Caco-2 (cell line): ENCODE measurements around the gene COQ5. TPM values are rescaled to one million over a fixed set of nuclear protein-coding genes. Genes with fewer than 3 reads are reported as not detected.

Experiments used
- BruUV-seq: library from RNA; stranded (reverse); fragments of 400-500 nt; replicated peaks from 2 replicates; lab custom pipeline; 2021; lab: Mats Ljungman, UMichigan
- CTCF ChIA-PET: fragments of 300-600 bp; sonication (Branson Sonifier 250); formaldehyde crosslinking; loops from one replicate; lab custom pipeline; 2022; ENCODE audit warnings: antibody characterized with exemption; lab: Charles Lee
- POLR2A ChIA-PET: fragments of 300-600 bp; sonication (Branson Sonifier 250); formaldehyde crosslinking; loops from one replicate; lab custom pipeline; 2022; ENCODE audit warnings: antibody characterized with exemption; lab: Charles Lee
- DNase-seq, 2 experiments: peaks; one replicate each; pipeline versions ENCODE4 v3.0.0 to v3.0.0-alpha.2; 2020 to 2022
- H3K27me3 ChIP-seq: replicated peaks from 2 replicates; pipeline ENCODE4 v1.6.0; 2011; ENCODE audit warnings: low read length; ENCODE audit not compliant: control insufficient read depth, insufficient read depth
- H3K36me3 ChIP-seq: 2 replicates; pipeline ENCODE4 v1.5.1; 2011; ENCODE audit warnings: low read length; ENCODE audit not compliant: control insufficient read depth, insufficient read depth
- H3K4me1 ChIP-seq: fragments of 250-450 bp; sonication (Bioruptor Pico); 2 replicates; pipeline ENCODE4 v1.5.1; 2020; ENCODE audit warnings: mild to moderate bottlenecking
- H3K4me3 ChIP-seq: 2 replicates; pipeline ENCODE4 v1.5.1; 2011; ENCODE audit warnings: low read depth, mild to moderate bottlenecking, control low read depth, low read length
- H3K9me3 ChIP-seq: fragments of 250-450 bp; sonication (Bioruptor Pico); 2 replicates; pipeline ENCODE4 v1.5.1; 2020; ENCODE audit warnings: mild to moderate bottlenecking, moderate library complexity
- H3K27ac Mint-ChIP-seq: one replicate; pipeline ENCODE4 v1.8.0; 2022; ENCODE audit warnings: mixed read lengths; ENCODE audit not compliant: unreplicated experiment
- H3K27me3 Mint-ChIP-seq: one replicate; pipeline ENCODE4 v1.8.0; 2022; ENCODE audit warnings: mixed read lengths; ENCODE audit not compliant: insufficient read depth, unreplicated experiment
- H3K36me3 Mint-ChIP-seq: one replicate; pipeline ENCODE4 v1.8.0; 2022; ENCODE audit warnings: mild to moderate bottlenecking, mixed read lengths; ENCODE audit not compliant: insufficient read depth, unreplicated experiment
- H3K4me1 Mint-ChIP-seq: one replicate; pipeline ENCODE4 v1.8.0; 2022; ENCODE audit warnings: low read depth, mixed read lengths; ENCODE audit not compliant: unreplicated experiment
- H3K4me3 Mint-ChIP-seq: one replicate; pipeline ENCODE4 v1.8.0; 2022; ENCODE audit warnings: mild to moderate bottlenecking, moderate library complexity, mixed read lengths; ENCODE audit not compliant: unreplicated experiment
- H3K9me3 Mint-ChIP-seq: one replicate; pipeline ENCODE4 v1.8.0; 2022; ENCODE audit warnings: mixed read lengths; ENCODE audit not compliant: unreplicated experiment
- intact Hi-C: fragments of 100-400 bp; cut with micrococcal nuclease; formaldehyde crosslinking; loops from one replicate; pipeline ENCODE4 v1.10.0; 2022; ENCODE audit not compliant: unreplicated experiment
- total RNA-seq: library from RNA; stranded (reverse); gene quantifications from 2 replicates; pipeline ENCODE4 v1.2.3, GENCODE V29; 2022
- TF ChIP-seq, protein P1 (sequence below), 2 experiments: fragments of 200-600 bp in 1 of 2; IDR thresholded peaks; 1 replicate in 1 of 2; 2 replicates in 1 of 2; pipeline versions ENCODE4 v1.5.1 to v1.8.0; 2011 to 2022; ENCODE audit warnings: antibody characterized with exemption in 1 of 2, control low read depth in 1 of 2, inconsistent platforms in 1 of 2, low read depth in 1 of 2, low read length in 1 of 2, mild to moderate bottlenecking in 1 of 2, moderate library complexity in 1 of 2; ENCODE audit not compliant: insufficient read depth in 1 of 2, severe bottlenecking in 1 of 2, unreplicated experiment in 1 of 2

Gene COQ5
- total RNA-seq, 1 experiment from 2014 or later, result 20.7 TPM

DNA sequence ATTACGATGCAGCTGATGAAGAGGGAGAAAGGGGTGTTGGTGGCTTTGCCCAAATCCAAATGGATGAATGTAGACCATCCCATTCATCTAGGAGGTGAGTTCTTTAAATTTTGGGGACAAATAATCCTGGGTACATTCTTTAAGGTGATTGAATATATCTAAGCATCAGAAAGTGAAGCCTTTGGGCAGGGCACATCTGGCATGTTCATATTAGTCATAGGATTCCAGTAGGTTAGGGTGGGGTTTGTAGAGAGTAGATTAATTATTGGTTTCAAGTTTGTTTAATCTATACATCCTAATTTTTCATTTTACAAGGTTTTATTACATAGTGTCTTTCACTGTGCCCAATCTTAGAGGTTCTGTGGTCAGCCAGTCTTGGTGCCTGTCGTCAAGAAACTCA, 28.6 kb upstream of the COQ5 start:
- H3K27me3 Mint-ChIP-seq, result no peaks in the 10 kb centered on the region
- intact Hi-C loops, result no loop called here
- CTCF ChIA-PET, result no interaction called here
- H3K9me3 Mint-ChIP-seq, result no peaks in the 10 kb centered on the region
- TF ChIP-seq, protein P1, sequence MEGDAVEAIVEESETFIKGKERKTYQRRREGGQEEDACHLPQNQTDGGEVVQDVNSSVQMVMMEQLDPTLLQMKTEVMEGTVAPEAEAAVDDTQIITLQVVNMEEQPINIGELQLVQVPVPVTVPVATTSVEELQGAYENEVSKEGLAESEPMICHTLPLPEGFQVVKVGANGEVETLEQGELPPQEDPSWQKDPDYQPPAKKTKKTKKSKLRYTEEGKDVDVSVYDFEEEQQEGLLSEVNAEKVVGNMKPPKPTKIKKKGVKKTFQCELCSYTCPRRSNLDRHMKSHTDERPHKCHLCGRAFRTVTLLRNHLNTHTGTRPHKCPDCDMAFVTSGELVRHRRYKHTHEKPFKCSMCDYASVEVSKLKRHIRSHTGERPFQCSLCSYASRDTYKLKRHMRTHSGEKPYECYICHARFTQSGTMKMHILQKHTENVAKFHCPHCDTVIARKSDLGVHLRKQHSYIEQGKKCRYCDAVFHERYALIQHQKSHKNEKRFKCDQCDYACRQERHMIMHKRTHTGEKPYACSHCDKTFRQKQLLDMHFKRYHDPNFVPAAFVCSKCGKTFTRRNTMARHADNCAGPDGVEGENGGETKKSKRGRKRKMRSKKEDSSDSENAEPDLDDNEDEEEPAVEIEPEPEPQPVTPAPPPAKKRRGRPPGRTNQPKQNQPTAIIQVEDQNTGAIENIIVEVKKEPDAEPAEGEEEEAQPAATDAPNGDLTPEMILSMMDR (IDR thresholded peaks at IDR 0.05; ENCODE audit: insufficient read depth in 1 of 2, low read depth in 1 of 2, low read length in 1 of 2, severe bottlenecking in 1 of 2, unreplicated experiment in 1 of 2), result no peak
- BruUV-seq, result no TSS peak
- no peaks in the 10 kb centered on the region for H3K27me3 ChIP-seq
- no peak overlapping the region for H3K4me3 ChIP-seq
- H3K36me3 ChIP-seq, result no peaks in the 10 kb centered on the region; the same call in 1 of the 2 replicates
- H3K4me1 ChIP-seq, result no peaks in the 10 kb centered on the region
- no peak overlapping the region for H3K27ac Mint-ChIP-seq
- H3K4me3 Mint-ChIP-seq, result no peak overlapping the region
- POLR2A ChIA-PET, result no interaction called here
- peaks cover 84% of the 10 kb centered on the region for H3K36me3 Mint-ChIP-seq
- H3K4me1 Mint-ChIP-seq, result no peaks in the 10 kb centered on the region
- no peaks in the 10 kb centered on the region for H3K9me3 ChIP-seq
- no peak for DNase-seq

DNA sequence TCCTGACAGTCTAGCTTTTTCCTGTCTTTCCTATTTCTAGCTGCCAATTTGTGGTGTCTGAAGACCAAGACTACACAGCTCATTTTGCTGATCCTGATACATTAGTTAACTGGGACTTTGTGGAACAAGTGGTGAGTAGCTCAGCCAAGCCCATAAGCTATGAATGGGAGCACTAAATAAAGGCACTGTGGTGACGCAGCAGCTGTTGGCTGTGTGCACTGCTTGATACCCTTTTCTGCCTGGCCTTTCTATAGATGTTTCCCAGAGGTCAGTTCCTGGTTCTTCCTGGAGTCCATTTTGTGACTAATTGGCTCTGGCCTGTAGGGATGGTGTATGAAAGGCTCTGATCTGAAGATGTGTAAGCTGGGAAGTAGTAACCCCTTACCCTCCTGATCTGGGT, 25.7 kb upstream of the COQ5 start:
- no peak overlapping the region for H3K4me3 Mint-ChIP-seq
- no TSS peak for BruUV-seq
- Histone ChIP-seq H3K4me3 (no peak overlapping the region), H3K9me3 (no peaks in the 10 kb centered on the region), H3K36me3 (no peaks in the 10 kb centered on the region; the same call in 1 of the 2 replicates), H3K27me3 (no peaks in the 10 kb centered on the region), H3K4me1 (peaks cover 10% of the 10 kb centered on the region)
- TF ChIP-seq, protein P1 (IDR thresholded peaks at IDR 0.05; ENCODE audit: insufficient read depth in 1 of 2, low read depth in 1 of 2, low read length in 1 of 2, severe bottlenecking in 1 of 2, unreplicated experiment in 1 of 2), result no peak
- ChIA-PET CTCF (interaction anchor here (0.6 kb wide), 1 partner anchor 71 kb away, joined by 3 read pairs; no protein-coding TSS in a partner anchor), POLR2A (no interaction called here)
- no peaks in the 10 kb centered on the region for H3K27me3 Mint-ChIP-seq
- no peaks in the 10 kb centered on the region for H3K9me3 Mint-ChIP-seq
- H3K27ac Mint-ChIP-seq, result no peak overlapping the region
- no peak for DNase-seq
- intact Hi-C loops, result no loop called here
- H3K4me1 Mint-ChIP-seq, result no peaks in the 10 kb centered on the region
- H3K36me3 Mint-ChIP-seq, result peaks cover 69% of the 10 kb centered on the region

DNA sequence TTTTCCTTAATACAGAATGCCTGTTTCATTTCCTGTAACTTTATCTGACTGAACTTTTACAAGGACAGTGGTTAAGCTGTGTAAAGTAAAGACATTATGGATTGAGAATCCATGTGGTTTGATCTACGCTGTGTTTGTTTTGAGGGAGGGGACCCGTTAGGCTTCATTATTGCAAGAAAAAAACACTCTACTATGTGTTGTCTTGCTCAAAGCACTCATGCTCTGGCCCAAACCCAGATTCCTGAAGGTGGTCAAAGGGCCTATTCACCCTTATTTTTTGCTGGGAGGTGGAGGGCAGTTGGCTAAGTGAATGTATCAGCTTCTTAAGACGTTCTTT, 17.1 kb upstream of the COQ5 start:
- H3K36me3 ChIP-seq, result peaks cover 5% of the 10 kb centered on the region; the same call in 1 of the 2 replicates

More for the DNA sequence above, 17.1 kb upstream of the COQ5 start:
- Histone ChIP-seq H3K4me1 (peaks cover 34% of the 10 kb centered on the region), H3K27me3 (no peaks in the 10 kb centered on the region), H3K4me3 (no peak overlapping the region), H3K9me3 (no peaks in the 10 kb centered on the region)
- Mint-ChIP-seq H3K9me3 (no peaks in the 10 kb centered on the region), H3K27me3 (no peaks in the 10 kb centered on the region), H3K4me3 (no peak overlapping the region), H3K27ac (no peak overlapping the region), H3K36me3 (peaks cover 23% of the 10 kb centered on the region), H3K4me1 (no peaks in the 10 kb centered on the region)
- ChIA-PET POLR2A (no interaction called here), CTCF (interaction anchor here (1.0 kb wide), 1 partner anchor 35 kb away, joined by 3 read pairs; the partner anchor contains the start of gene POP5)
- TF ChIP-seq, protein P1 (IDR thresholded peaks at IDR 0.05; ENCODE audit: insufficient read depth in 1 of 2, low read depth in 1 of 2, low read length in 1 of 2, severe bottlenecking in 1 of 2, unreplicated experiment in 1 of 2), result no peak
- intact Hi-C loops, result no loop called here
- BruUV-seq, result no TSS peak
- no peak for DNase-seq
